HL-60 (cell line): Measurements from ENCODE around the gene ESRRB.

Source experiments
- GABPA ChIP-seq: IDR thresholded peaks from 2 replicates; pipeline ENCODE4 v1.6.1; 2012; ENCODE audit warnings: low read depth
- SPI1 ChIP-seq: IDR thresholded peaks from 2 replicates; pipeline ENCODE4 v1.6.1; 2012; ENCODE audit warnings: low read depth, mild to moderate bottlenecking, borderline replicate concordance
- TF ChIP-seq, protein P1 (sequence below): IDR thresholded peaks from one replicate; pipeline ENCODE4 v1.5.1; 2011; ENCODE audit warnings: low read length, control low read depth, inconsistent platforms; ENCODE audit not compliant: insufficient read depth

- TF ChIP-seq, protein P1, sequence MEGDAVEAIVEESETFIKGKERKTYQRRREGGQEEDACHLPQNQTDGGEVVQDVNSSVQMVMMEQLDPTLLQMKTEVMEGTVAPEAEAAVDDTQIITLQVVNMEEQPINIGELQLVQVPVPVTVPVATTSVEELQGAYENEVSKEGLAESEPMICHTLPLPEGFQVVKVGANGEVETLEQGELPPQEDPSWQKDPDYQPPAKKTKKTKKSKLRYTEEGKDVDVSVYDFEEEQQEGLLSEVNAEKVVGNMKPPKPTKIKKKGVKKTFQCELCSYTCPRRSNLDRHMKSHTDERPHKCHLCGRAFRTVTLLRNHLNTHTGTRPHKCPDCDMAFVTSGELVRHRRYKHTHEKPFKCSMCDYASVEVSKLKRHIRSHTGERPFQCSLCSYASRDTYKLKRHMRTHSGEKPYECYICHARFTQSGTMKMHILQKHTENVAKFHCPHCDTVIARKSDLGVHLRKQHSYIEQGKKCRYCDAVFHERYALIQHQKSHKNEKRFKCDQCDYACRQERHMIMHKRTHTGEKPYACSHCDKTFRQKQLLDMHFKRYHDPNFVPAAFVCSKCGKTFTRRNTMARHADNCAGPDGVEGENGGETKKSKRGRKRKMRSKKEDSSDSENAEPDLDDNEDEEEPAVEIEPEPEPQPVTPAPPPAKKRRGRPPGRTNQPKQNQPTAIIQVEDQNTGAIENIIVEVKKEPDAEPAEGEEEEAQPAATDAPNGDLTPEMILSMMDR, result no peak
- TF ChIP-seq GABPA (no peak), SPI1 (no peak)
Observed at GRCh38 chr14:76385435-76385834, 9.5 kb downstream of the ESRRB start.
